Measurements from ENCODE around the gene LTF. TPM values are rescaled to one million over a fixed set of nuclear protein-coding genes. Genes with fewer than 3 reads are reported as not detected.

LTF gene
- total and polyA plus RNA-seq, 4 donors: 0.13 to 5.5 (median 1.9) TPM

GRCh38 chr3:46417841-46418611 is 46.7 kb downstream of the LTF start:
- ATAC-seq (ENCODE audit: low FRiP score): no peak
- intact Hi-C loops (cut with DNase I): no loop called here
- WGBS, 2 donors: 85 to 88% methylated on average over 9 of the region's 9 CpGs

GRCh38 chr3:46416811-46417510 is 47.7 kb downstream of the LTF start:
- Histone ChIP-seq H3K4me1 (ENCODE audit: control insufficient read depth in 1 of 2, insufficient read depth in 2 of 2, low read length in 2 of 2) (no peaks in the 10 kb centered on the region), H3K27ac (ENCODE audit: low read depth in 1 of 2, low read length in 2 of 2) (no peak overlapping the region), H3K36me3 (ENCODE audit: control insufficient read depth in 1 of 2, insufficient read depth in 2 of 2, low read length in 1 of 2) (no peaks in the 10 kb centered on the region), H3K9me3 (ENCODE audit: control insufficient read depth, low read length) (no peaks in the 10 kb centered on the region), H3K4me3 (ENCODE audit: low read length in 2 of 2) (no peak overlapping the region), H3K27me3 (ENCODE audit: control insufficient read depth in 1 of 2, insufficient read depth in 2 of 2, low read length in 1 of 2) (no peaks in the 10 kb centered on the region)
- no peak for ATAC-seq (ENCODE audit: low FRiP score)
- WGBS, 2 donors: 64 to 65% methylated on average over 7 of the region's 7 CpGs
- DNase-seq: no peak
- intact Hi-C loops (cut with DNase I): no loop called here

More at GRCh38 chr3:46417841-46418611, 46.7 kb downstream of the LTF start:
- no peaks in the 10 kb centered on the region for H3K9me3 ChIP-seq (ENCODE audit: control insufficient read depth, low read length)
- no peak overlapping the region for H3K27ac ChIP-seq (ENCODE audit: low read depth in 1 of 2, low read length in 2 of 2)
- no peaks in the 10 kb centered on the region for H3K27me3 ChIP-seq (ENCODE audit: control insufficient read depth in 1 of 2, insufficient read depth in 2 of 2, low read length in 1 of 2)
- H3K4me1 ChIP-seq (ENCODE audit: control insufficient read depth in 1 of 2, insufficient read depth in 2 of 2, low read length in 2 of 2): no peaks in the 10 kb centered on the region
- no peak overlapping the region for H3K4me3 ChIP-seq (ENCODE audit: low read length in 2 of 2)
- H3K36me3 ChIP-seq (ENCODE audit: control insufficient read depth in 1 of 2, insufficient read depth in 2 of 2, low read length in 1 of 2): no peaks in the 10 kb centered on the region
- no peak for DNase-seq

GRCh38 chr3:46416125-46416810 is 48.4 kb downstream of the LTF start:
- Histone ChIP-seq H3K27ac (ENCODE audit: low read depth in 1 of 2, low read length in 2 of 2) (no peak overlapping the region), H3K9me3 (ENCODE audit: control insufficient read depth, low read length) (no peaks in the 10 kb centered on the region), H3K4me3 (ENCODE audit: low read length in 2 of 2) (no peak overlapping the region), H3K4me1 (ENCODE audit: control insufficient read depth in 1 of 2, insufficient read depth in 2 of 2, low read length in 2 of 2) (no peaks in the 10 kb centered on the region), H3K36me3 (ENCODE audit: control insufficient read depth in 1 of 2, insufficient read depth in 2 of 2, low read length in 1 of 2) (no peaks in the 10 kb centered on the region), H3K27me3 (ENCODE audit: control insufficient read depth in 1 of 2, insufficient read depth in 2 of 2, low read length in 1 of 2) (no peaks in the 10 kb centered on the region)
- intact Hi-C loops (cut with DNase I): no loop called here
- DNase-seq (no peak), ATAC-seq (ENCODE audit: low FRiP score) (no peak)
- 72 to 74% methylated on average over 10 of the region's 10 CpGs for whole genome bisulfite sequencing, 2 donors

- ATAC-seq (ENCODE audit: low FRiP score): no peak
- H3K27me3 ChIP-seq (ENCODE audit: control insufficient read depth in 1 of 2, insufficient read depth in 2 of 2, low read length in 1 of 2): no peaks in the 10 kb centered on the region
- DNase-seq: no peak
- WGBS, 2 donors: 88 to 89% methylated on average over 4 of the region's 4 CpGs
- intact Hi-C loops (cut with DNase I): no loop called here
- no peaks in the 10 kb centered on the region for H3K4me1 ChIP-seq (ENCODE audit: control insufficient read depth in 1 of 2, insufficient read depth in 2 of 2, low read length in 2 of 2)
- H3K27ac ChIP-seq (ENCODE audit: low read depth in 1 of 2, low read length in 2 of 2): no peak overlapping the region
- no peaks in the 10 kb centered on the region for H3K9me3 ChIP-seq (ENCODE audit: control insufficient read depth, low read length)
- no peak overlapping the region for H3K4me3 ChIP-seq (ENCODE audit: low read length in 2 of 2)
- no peaks in the 10 kb centered on the region for H3K36me3 ChIP-seq (ENCODE audit: control insufficient read depth in 1 of 2, insufficient read depth in 2 of 2, low read length in 1 of 2)
Measured at GRCh38 chr3:46414739-46415138, 50.0 kb downstream of the LTF start.

GRCh38 chr3:46413951-46414350 is 50.8 kb downstream of the LTF start:
- intact Hi-C loops (cut with DNase I): no loop called here
- DNase-seq (no peak), ATAC-seq (ENCODE audit: low FRiP score) (no peak)
- Histone ChIP-seq H3K4me3 (ENCODE audit: low read length in 2 of 2) (no peak overlapping the region), H3K27me3 (ENCODE audit: control insufficient read depth in 1 of 2, insufficient read depth in 2 of 2, low read length in 1 of 2) (no peaks in the 10 kb centered on the region), H3K36me3 (ENCODE audit: control insufficient read depth in 1 of 2, insufficient read depth in 2 of 2, low read length in 1 of 2) (no peaks in the 10 kb centered on the region), H3K4me1 (ENCODE audit: control insufficient read depth in 1 of 2, insufficient read depth in 2 of 2, low read length in 2 of 2) (no peaks in the 10 kb centered on the region), H3K27ac (ENCODE audit: low read depth in 1 of 2, low read length in 2 of 2) (no peak overlapping the region), H3K9me3 (ENCODE audit: control insufficient read depth, low read length) (no peaks in the 10 kb centered on the region)
- WGBS, 2 donors: 91 to 93% methylated on average over 5 of the region's 5 CpGs

- H3K4me3 ChIP-seq (ENCODE audit: low read length in 2 of 2): no peak overlapping the region
- ATAC-seq (ENCODE audit: low FRiP score) (no peak), DNase-seq (no peak)
- no peaks in the 10 kb centered on the region for H3K4me1 ChIP-seq (ENCODE audit: control insufficient read depth in 1 of 2, insufficient read depth in 2 of 2, low read length in 2 of 2)
- H3K27ac ChIP-seq (ENCODE audit: low read depth in 1 of 2, low read length in 2 of 2): no peak overlapping the region
- WGBS, 2 donors: 57 to 80% methylated on average over 3 of the region's 3 CpGs
- no peaks in the 10 kb centered on the region for H3K27me3 ChIP-seq (ENCODE audit: control insufficient read depth in 1 of 2, insufficient read depth in 2 of 2, low read length in 1 of 2)
- H3K36me3 ChIP-seq (ENCODE audit: control insufficient read depth in 1 of 2, insufficient read depth in 2 of 2, low read length in 1 of 2): no peaks in the 10 kb centered on the region
- intact Hi-C loops (cut with DNase I): no loop called here
- H3K9me3 ChIP-seq (ENCODE audit: control insufficient read depth, low read length): no peaks in the 10 kb centered on the region
Measured at GRCh38 chr3:46412786-46413298, 51.9 kb downstream of the LTF start.

- WGBS, 2 donors: 77 to 100% methylated on average over 2 of the region's 2 CpGs
- no peak for ATAC-seq (ENCODE audit: low FRiP score)
- no peak overlapping the region for H3K27ac ChIP-seq (ENCODE audit: low read depth in 1 of 2, low read length in 2 of 2)
- no peaks in the 10 kb centered on the region for H3K9me3 ChIP-seq (ENCODE audit: control insufficient read depth, low read length)
- no peaks in the 10 kb centered on the region for H3K36me3 ChIP-seq (ENCODE audit: control insufficient read depth in 1 of 2, insufficient read depth in 2 of 2, low read length in 1 of 2)
- H3K27me3 ChIP-seq (ENCODE audit: control insufficient read depth in 1 of 2, insufficient read depth in 2 of 2, low read length in 1 of 2): no peaks in the 10 kb centered on the region
- intact Hi-C loops (cut with DNase I): no loop called here
- no peak overlapping the region for H3K4me3 ChIP-seq (ENCODE audit: low read length in 2 of 2)
- no peaks in the 10 kb centered on the region for H3K4me1 ChIP-seq (ENCODE audit: control insufficient read depth in 1 of 2, insufficient read depth in 2 of 2, low read length in 2 of 2)
- DNase-seq: no peak
Measured at GRCh38 chr3:46411271-46411670, 53.4 kb downstream of the LTF start.

- 91 to 94% methylated on average over 2 of the region's 2 CpGs for WGBS, 2 donors
- no peak for DNase-seq
- H3K27ac ChIP-seq (ENCODE audit: low read depth in 1 of 2, low read length in 2 of 2): no peak overlapping the region
- no peak overlapping the region for H3K4me3 ChIP-seq (ENCODE audit: low read length in 2 of 2)
- ATAC-seq (ENCODE audit: low FRiP score): no peak
- no peaks in the 10 kb centered on the region for H3K9me3 ChIP-seq (ENCODE audit: control insufficient read depth, low read length)
- H3K36me3 ChIP-seq (ENCODE audit: control insufficient read depth in 1 of 2, insufficient read depth in 2 of 2, low read length in 1 of 2): no peaks in the 10 kb centered on the region
- no peaks in the 10 kb centered on the region for H3K4me1 ChIP-seq (ENCODE audit: control insufficient read depth in 1 of 2, insufficient read depth in 2 of 2, low read length in 2 of 2)
- intact Hi-C loops (cut with DNase I): no loop called here
- no peaks in the 10 kb centered on the region for H3K27me3 ChIP-seq (ENCODE audit: control insufficient read depth in 1 of 2, insufficient read depth in 2 of 2, low read length in 1 of 2)
Measured at GRCh38 chr3:46410669-46411068, 54.0 kb downstream of the LTF start.

Data from aorta (tissue), 5 donors.